NCI-H748 treated with DMSO at 0.1 percent for 48 hours (cell line): ENCODE data around the gene GPR180.

Experiments used
- DNase-seq: peaks from one replicate; lab custom pipeline; 2025; lab: John Stamatoyannopoulos, UW

GPR180 gene

DNA sequence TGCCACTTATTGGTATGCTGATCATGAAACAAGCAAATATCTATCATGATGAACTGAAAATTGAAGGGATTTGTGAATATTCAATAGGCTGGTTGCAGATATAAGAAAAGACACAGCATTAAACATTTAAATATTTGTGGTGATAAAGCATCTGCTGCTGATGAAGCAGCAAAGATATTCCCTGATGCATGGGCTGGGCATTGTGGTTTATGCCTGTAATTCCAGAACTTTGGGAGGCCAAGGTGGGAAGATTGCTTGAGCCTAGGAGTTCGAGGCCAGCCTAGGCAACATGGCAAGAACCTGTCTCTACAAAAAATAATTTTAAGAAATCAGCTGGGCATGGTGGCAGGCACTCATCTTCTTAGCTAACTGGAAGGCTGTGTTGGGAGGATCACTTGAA is 54.5 kb downstream of the GPR180 start:
- DNase-seq: no peak

DNA sequence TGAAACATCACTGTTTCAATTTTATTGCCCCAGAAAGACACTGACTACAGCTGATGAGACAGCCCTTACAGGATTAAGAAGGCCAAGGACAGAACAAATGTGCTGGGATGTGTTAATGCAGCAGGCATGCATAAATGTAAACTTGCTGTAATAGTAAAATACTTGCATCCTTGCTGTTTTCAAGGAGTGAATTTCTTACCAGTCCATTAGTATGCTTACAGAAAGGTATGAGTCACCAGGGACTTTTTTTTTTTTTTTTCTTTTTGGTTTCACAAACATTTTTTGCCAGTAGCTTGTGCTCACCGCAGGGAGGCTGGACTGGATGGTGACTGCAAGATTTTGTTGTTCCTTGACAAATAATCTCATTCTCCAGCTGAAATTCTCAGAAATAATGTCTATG is 55.1 kb downstream of the GPR180 start:
- DNase-seq: no peak

DNA sequence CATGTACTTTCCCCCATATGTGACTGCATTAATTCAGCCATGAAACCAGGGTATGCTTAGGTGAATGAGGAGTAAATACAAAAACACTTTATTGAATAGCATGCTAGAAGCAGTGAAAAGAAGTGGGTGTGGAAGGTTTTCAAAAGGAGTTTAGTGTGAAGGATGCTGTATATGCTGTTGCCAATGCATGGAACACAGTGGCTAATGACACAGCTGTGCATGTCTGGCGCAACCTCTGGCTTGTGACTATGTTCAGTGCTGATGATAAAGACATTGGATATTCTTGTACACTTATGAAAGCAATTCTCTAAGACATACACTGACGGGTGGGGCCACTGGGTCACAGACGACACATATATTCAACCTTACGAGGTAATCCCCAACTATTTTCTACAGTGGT is 55.5 kb downstream of the GPR180 start:
- no peak for DNase-seq

DNA sequence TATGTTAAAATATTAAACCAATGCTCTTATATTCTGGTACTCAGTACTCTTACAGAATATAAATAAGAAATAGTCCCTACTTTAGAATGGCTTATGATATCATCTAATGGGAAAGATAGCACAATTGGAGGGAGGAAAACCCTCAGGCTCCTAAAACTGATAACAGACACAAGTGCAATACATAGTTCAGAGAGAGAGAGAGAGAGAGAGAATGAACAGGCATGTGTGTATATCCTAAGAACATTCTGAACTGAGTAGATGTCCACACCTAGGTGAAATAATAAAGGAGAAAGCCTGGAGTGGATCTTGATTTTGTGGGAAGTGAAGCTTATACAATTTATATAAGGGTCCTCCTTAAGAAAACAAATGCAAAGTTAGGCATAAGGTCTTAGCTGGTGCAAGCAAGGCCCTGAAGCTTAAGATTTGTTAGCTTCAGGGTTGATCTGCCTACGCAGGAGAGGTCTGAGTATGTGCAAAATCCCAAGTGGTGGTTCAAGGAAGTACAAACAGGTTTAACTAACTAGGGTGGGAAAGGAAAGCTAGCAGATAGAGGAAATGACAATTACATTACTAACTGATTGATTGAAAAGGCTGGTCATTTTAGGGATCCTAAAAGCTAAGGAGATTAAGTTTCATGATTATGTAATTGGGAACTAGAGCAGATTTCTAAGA is 57.4 kb downstream of the GPR180 start:
- no peak for DNase-seq

DNA sequence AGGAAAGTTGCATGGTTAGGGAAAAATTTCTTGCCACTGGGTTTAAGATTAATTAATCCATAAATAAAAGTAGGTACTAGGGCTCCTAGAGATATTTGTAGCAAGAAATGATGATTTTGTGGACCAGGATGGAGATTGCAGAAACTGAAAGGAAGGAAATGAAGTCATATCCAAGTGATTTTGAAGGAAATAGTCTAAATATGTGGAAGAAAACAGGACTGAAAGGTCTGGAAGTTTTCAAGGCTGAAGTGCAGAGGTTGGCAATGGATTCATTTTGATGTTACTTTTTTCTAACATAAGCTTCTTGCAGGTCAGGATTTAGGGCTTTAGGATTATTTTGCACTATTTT is 57.9 kb downstream of the GPR180 start:
- no peak for DNase-seq

DNA sequence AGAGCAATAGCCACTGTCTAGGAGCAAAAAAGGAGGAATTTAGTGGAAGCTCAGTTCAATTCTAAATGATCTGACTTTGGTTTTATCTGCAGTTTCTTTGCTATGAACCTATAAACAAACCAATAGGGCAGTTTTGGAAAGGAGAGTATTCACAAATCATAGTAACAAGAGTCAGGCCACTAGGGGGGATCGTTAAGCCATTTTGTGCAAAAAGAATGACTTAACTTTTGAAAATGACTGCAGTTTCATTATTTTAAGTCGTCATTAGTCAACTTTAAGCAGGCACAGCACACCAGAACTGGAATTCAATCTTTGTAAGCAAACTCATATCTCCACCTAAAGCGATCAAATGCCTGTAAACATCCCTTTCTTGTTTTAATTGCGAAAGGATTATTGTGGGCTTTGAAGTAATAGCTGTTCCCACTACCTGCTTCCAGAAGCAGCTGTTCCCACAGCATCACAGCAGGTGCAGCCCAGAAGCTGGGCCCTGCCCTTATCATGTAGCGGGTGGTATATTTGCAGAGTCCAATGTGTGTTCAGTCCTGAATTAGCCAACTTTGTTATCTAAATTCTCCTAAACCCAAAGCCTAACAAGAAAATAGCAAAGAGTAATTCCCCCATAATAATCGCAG is 59.2 kb downstream of the GPR180 start:
- DNase-seq: peak; percentile 73

DNA sequence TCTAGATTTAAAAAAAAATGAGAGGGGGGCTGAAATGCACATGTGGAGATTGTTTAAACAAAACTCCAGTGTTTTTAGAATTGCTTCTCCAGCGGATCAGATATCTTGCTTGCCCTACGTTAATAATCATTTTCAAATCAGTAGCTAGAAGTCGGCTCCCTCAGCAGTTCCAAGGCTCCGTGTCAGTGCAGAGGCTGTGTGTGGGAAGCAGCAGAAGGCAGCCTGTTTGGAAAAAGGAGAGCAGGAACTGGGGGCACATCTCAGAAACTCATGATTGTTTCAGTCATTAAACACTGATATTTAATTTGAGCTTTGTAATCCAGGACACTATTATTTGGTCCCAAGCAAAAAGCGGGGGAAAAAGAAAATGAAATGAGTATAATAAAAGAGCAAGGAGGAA is 59.7 kb downstream of the GPR180 start:
- no peak for DNase-seq

DNA sequence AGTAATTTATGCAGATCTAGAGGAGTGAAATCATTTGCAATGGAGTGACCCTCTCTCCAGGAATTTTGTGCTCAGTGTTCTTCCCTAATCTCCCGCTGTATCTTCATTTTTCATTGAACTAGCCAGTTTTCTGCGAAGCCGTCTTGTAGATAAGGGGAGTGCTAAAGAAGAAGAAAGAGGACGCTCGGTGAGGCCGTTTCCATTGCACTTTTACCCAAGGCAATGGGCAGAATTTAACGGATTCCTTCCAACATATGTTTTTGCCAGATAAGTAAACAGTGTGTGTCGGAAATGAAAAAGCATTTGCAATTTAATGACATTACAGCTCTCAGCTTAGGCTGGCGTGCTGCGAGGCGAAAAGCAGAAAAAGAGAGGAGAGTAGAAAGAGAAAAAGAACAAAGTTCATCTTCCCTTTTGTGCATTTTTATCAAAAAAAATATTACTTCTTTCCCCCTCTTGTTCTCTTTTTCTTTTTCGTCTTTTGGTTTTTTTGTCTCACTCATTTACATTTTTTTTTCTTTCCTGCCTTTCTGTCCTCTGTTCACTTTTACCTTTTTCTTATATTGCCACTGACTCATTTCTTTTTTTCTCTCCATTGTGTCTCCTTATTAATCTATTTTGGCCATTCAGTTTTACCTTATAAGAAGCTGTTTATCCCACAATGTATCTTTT is 60.8 kb downstream of the GPR180 start:
- DNase-seq: no peak

DNA sequence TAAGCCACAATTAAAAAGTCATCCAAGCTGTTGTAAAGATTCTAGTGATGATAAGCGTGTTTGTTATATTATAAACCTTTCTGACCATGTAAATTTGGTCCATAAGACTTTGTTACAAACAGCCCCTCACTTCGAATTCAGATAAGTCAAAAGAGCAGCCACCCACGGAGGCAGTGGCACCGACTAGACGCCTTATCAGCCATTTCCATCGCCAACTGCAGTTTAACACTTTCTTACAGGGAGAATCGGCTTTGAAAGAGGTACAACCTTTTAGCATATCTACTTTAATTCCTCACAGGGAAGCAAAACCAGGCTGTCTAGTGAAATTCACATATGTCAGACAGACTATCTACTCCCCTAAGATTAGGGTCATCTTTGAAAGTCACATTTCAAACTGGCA is 63.2 kb downstream of the GPR180 start:
- DNase-seq: no peak

DNA sequence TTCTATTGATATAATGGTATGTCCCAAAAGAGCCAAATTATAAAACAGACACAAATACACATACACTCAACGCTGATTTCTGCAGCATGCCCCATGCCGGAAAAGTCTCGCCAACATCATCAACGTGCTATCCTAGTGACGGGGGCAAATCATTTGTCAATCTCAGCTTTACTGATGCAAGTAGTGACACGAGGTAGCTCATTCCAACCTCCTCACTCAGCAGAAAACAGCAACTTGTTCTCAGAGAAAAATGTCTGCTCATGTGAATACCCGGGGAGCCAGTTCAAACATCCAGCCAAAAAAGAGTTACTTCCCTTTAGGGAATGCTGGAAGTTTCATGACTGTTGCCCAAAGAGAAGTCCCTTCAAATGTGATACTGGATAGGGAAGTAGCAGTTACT is 64.4 kb downstream of the GPR180 start:
- no peak for DNase-seq

DNA sequence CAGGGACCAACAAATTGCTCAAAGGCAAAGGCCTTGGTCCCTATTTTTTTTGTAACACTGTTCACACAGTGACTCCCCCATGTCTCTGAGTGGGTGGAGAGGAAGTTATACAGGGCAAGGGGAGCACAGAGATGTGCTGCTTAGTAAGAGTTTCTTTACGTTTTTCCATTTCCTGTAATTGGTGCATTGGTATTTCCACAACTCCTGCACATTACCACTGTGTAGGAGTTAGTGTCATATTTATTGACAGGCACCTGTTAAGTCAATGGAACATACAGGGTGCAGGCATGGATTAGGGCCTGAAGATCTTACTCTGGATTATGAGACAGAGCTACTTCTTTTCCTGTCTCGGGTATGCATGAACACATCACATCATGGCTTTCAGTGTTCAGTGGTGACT is 65.5 kb downstream of the GPR180 start:
- no peak for DNase-seq

DNA sequence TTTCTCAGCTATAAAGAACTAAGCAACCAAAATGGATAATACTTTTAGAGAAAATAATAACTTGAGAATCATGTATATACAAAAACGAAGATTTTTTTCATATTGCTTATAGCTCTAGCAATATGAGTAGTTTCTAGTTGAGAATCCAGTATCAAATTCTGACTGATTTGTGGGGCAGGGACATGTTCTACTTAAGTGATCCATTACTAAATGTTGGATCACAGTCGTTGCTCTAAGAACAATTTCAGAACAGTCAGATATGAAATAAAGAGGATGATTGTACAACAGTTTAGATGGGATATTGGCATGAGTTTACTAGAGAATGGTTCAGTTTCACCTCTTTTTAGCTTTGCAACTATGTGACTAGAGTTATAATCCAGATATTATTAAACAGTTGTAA is 70.7 kb downstream of the GPR180 start:
- no peak for DNase-seq

DNA sequence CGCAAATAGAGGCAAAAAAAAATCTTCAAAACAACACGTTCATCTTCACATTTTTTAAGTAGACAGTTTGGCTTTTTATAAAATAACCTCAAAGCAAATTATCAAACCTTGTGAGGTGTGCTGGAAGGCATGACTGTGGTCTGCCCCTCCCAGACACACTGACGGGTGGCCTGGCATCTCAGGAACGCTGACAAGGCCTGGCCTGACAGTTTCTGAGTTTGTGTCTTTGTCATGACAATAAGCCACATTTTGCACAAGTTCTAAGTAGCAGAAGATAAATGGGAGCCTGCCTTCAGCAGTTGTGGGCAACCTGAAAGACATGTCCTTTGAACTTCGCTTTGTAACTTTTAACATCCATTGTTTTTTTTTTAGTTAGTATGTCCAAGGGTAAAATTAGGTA is 72.2 kb downstream of the GPR180 start:
- DNase-seq: no peak

DNA sequence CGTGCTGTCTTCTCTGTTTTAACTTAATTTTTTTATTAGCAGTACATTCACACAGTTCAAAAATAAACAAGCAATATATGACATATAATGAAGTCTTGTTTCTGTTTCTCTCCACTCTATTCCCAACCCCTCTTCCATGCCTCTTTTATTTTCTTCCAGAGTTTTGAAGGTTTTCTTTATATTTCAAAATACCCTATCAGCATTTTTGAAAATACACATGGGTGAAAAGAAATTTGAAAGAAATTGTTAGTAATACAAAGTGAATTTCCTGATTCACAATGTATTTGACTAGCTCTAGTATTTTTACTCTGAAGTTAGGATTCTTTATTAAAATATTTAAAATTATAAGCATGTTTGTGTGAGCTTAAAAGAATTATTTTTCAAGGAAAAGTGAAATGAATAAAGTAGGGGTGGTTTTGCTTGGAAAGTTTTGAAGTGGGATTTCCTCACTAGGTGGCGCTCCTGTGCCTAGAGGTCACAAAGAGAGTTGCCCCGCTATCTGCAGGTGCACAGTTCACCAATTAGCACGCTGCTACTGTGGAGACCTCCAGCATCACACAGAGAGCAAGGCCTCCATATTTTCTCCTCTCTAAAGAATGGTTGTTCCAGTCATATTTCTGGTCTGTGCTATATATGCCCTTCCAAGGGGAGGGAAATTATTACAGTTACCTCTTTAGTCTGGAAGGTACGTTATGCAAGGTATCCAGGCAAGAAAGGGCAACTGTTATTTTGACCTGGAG is 73.1 kb downstream of the GPR180 start:
- DNase-seq: peak; percentile 46

DNA sequence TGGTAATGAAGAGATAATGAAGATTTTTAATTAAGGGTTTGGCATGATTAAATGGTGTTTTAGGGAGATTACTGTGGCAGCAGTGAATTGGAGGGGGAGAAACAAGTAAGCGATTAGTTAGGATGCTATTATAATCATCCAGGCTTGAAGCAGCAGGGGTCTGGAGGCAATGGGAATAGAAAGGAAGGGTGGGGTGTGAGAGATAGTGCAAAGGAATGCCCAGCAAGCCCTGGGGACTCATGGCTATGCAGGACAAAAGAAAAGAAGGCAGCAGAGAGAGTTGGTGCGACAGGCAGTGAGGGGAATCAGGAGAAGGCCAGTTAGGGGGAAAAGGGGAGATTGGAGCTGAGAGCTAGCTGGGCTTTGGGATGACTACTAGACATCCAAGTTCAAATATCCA is 76.1 kb downstream of the GPR180 start:
- DNase-seq: no peak

DNA sequence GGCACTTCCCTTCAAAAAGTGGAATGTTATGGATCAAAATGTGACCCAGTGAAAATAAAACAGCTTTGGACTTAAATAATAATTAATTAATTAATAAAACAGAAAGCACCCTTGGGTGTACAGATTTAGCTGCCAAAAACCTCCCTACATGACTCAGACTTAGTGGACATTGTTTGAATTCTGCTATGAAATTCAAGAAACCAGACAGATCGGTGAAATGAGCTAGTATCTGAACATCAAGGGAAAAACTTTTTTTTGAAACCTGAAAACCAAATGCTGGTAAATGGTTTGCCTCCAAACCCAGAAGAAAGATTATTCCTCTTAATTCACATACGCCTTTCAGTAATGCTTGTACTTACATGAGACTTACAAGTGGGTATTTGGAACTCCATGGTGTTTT is 77.2 kb downstream of the GPR180 start:
- no peak for DNase-seq

DNA sequence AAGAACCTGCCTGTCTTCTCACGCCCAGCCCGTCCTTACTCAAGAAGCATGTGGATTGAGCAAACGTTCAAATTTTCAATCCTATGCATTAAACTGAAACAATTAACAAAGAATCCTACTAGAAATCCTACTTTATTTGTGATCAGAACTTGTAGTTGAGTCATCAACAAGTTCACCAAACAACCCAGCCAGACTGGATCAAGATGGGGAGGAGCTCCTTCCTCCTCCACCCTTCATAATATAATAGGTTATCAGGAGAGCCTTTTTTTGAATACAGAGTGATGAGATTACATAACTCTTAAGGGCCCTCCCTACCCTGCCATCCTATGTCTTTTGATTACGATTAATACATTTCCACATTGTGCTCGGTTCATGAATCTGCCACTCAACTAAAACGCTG is 78.0 kb downstream of the GPR180 start:
- no peak for DNase-seq

DNA sequence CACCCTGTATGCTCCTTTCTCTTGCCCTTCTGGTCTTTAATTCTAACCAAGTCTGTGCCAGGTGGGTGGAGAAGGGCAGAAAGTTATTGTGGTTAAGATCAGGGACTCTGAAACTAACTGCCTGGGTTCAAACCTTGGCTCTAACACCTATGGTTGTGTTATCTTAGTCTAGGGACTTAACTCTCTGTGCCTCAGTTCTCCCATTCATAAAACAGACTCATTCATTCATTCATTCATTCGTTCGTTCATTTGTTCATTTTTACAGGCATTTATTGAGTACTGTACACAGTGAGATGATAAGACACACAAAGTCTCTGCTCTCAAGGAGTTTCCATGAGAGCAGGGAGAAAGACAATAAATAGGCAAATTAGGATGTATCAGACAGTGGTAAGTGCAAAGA is 80.6 kb downstream of the GPR180 start:
- DNase-seq: no peak

DNA sequence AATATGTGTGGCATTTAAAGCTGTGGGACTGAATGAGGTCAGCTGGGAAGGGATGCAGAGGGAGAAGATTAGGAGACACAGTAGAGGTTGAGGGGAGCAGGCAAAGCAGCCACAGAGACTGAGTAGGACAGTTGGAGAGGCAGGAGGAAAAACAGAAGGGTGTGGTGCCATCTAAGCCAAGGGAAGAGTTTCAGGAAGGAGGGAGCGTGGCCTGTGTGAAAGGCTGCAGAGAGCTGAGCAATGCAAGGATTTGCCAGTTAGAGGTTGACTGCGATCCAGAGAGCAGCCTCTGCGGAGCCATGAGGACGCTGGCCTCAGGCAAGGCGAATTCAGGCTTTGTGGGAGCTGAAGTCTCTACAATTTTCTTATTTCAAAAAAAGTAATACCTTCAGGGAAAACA is 81.8 kb downstream of the GPR180 start:
- no peak for DNase-seq
